ENCODE data around the gene ARID5B.
"Not testable (repeated sequence)": the region's sequence is repeated elsewhere in the genome, so short reads cannot be mapped to it uniquely, and the experiment has no call there.

The ARID5B gene

DNA sequence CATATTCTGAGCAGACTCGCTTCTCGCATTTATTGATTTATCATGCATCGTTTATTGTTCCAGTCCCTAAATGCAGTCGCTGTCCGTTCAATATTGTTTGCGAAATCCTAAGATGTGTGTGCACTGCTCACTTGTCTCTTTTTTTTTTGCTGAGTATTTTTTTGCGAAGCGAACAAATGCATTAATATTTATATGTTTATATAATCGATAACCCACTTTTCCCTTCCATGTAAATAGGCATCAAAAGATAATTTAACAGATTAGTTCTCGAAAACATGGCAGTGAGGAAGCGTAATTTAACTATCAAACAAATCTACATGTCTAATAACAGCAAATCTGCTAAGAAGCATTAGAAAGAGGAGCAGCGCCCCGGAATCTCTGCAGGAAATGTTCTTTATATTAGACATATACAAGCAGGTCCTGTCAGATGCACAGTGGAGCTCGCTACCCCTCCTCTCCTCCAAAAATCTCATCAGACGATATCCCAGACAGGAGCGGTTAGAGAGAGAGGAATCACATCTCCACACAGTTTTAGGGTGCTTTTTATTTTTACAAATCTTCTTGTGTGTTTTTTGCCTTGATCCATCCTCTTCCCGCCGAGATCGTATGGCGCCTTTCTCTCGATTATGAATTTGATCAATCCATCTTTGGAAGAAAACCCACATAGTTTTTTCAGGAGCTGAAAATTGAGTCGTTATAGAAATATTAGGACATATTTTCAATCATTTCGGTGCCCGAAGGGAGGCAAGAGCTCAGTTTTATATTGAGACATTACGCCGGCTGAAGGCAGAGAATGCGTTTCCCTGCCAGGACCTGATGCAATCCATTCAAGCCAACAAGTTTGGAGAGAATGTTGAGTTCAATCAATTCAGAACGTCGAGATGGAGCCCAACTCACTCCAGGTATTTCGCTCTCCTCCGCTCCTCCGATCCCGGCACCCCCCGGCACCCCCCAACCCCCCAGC is at the start of gene ARID5B:
Gene ARID5B (plus strand): TSS at position 871 of the 964 bp plus-strand sequence. CDS start 11 bp downstream, at position 882.
- in situ Hi-C loops (cut with HindIII; ENCODE audit: low pct_unique_long_range_greater_than_20kb, low sequenced_read_pairs): no loop called here
- no peak for TF ChIP-seq JUND (IDR thresholded peaks at IDR 0.05; ENCODE audit: low read depth)
- peak; percentile 73 to 90 for DNase-seq (ENCODE audit: low read depth in 1 of 2, low spot score in 1 of 2)

DNA sequence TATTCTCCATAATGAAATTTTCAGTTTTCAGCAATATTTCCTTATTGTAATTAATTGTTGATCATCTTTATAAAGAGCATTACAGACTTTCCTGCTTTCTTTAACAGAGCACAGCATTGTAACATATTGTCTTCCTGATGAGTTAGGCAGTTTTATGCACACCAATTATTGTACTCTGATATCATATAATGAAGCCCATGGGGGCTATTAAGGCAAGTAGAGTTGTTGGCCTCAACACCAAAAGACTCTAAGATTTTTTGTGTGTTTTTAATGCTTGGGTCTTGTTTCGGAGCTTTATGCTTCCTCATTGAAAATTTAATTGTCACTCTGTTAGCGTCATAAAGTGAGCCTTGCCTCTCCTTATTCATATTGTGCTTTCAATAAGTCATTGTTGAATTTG is 49.2 kb upstream of the ARID5B start:
- no peak for TF ChIP-seq JUND (IDR thresholded peaks at IDR 0.05; ENCODE audit: low read depth)
- no peak for DNase-seq (ENCODE audit: low read depth in 1 of 2, low spot score in 1 of 2)
- in situ Hi-C loops (cut with HindIII; ENCODE audit: low pct_unique_long_range_greater_than_20kb, low sequenced_read_pairs): no loop called here

DNA sequence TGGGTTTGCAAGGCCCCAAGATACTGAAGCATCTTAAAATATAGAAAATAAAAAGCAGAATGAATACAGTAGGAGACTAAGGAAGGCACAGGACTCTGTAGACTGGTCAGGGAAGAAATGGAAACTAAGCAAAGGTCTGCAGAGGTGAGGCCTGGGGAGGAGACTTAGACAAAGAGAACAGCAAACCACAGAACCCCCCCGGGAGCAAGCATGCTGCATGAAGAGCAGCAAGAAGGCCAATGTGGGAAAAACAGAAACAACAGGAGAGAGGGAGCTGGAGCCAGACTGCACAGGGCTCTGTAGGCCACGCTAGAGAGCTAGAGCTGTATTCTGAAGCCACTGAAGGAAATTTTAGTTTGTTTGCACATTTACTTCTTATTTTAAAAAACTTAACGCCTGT is 45.7 kb upstream of the ARID5B start:
- in situ Hi-C loops (cut with HindIII; ENCODE audit: low pct_unique_long_range_greater_than_20kb, low sequenced_read_pairs): no loop called here

GRCh38 chr10:61857746-61858145 is 43.8 kb upstream of the ARID5B start:
- in situ Hi-C loops (cut with HindIII; ENCODE audit: low pct_unique_long_range_greater_than_20kb, low sequenced_read_pairs): no loop called here
- DNase-seq (ENCODE audit: low read depth in 1 of 2, low spot score in 1 of 2): no peak
- TF ChIP-seq JUND (IDR thresholded peaks at IDR 0.05; ENCODE audit: low read depth): no peak

More for the DNA sequence above, 45.7 kb upstream of the ARID5B start:
- DNase-seq (ENCODE audit: low read depth in 1 of 2, low spot score in 1 of 2): no peak
- TF ChIP-seq JUND (IDR thresholded peaks at IDR 0.05; ENCODE audit: low read depth): no peak

DNA sequence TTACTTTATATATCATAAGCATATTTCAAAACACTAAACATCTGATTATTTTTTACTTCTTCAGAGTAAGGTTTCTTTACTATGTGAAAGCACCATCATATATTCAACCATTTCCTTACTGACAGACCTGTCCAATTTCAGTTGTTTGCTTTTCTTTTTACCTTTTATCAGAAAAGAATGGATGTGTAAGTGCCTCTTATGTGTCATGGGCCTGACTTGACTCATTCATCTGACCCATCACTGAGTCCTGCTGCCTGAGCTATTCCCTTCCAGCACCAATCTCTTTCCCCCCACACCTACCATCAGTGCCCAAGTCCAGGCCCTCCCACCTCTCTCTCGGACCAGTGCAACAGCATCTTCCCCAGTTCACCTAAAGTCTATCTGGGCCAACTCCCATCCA is 41.7 kb upstream of the ARID5B start:
- no peak for DNase-seq (ENCODE audit: low read depth in 1 of 2, low spot score in 1 of 2)
- TF ChIP-seq JUND (IDR thresholded peaks at IDR 0.05; ENCODE audit: low read depth): no peak
- in situ Hi-C loops (cut with HindIII; ENCODE audit: low pct_unique_long_range_greater_than_20kb, low sequenced_read_pairs): no loop called here

GRCh38 chr10:61860964-61861758 is 40.3 kb upstream of the ARID5B start:
- in situ Hi-C loops (cut with HindIII; ENCODE audit: low pct_unique_long_range_greater_than_20kb, low sequenced_read_pairs): no loop called here
- no peak for DNase-seq (ENCODE audit: low read depth in 1 of 2, low spot score in 1 of 2)
- no peak for TF ChIP-seq JUND (IDR thresholded peaks at IDR 0.05; ENCODE audit: low read depth)

GRCh38 chr10:61863981-61864380 is 37.5 kb upstream of the ARID5B start:
- in situ Hi-C loops (cut with HindIII; ENCODE audit: low pct_unique_long_range_greater_than_20kb, low sequenced_read_pairs): no loop called here
- TF ChIP-seq JUND (IDR thresholded peaks at IDR 0.05; ENCODE audit: low read depth): no peak
- DNase-seq (ENCODE audit: low read depth in 1 of 2, low spot score in 1 of 2): no peak

GRCh38 chr10:61866700-61867368 is 34.7 kb upstream of the ARID5B start:
- no peak for TF ChIP-seq JUND (IDR thresholded peaks at IDR 0.05; ENCODE audit: low read depth)
- no peak for DNase-seq (ENCODE audit: low read depth in 1 of 2, low spot score in 1 of 2)
- in situ Hi-C loops (cut with HindIII; ENCODE audit: low pct_unique_long_range_greater_than_20kb, low sequenced_read_pairs): no loop called here

- DNase-seq (ENCODE audit: low read depth in 1 of 2, low spot score in 1 of 2); in situ Hi-C loops (cut with HindIII; ENCODE audit: low pct_unique_long_range_greater_than_20kb, low sequenced_read_pairs): not testable (repeated sequence)
These were observed 34.1 kb upstream of the ARID5B start for GRCh38 chr10:61867374-61867773.

DNA sequence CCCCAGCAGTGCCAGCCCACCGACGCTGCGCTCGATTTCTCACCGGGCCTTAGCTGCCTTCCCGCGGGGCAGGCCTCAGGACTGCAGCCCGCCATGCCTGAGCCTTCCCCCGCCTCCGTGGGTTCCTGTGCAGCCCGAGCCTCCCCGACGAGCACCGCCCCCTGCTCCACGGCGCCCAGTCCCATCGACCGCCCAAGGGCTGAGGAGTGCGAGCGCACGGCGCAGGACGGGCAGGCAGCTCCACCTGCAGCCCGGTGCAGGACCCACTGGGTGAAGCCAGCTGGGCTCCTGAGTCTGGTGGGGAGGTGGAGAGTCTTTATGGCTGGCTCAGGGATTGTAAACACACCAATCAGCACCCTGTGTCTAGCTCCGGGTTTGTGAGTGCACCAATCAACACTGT is 33.7 kb upstream of the ARID5B start:
- in situ Hi-C loops (cut with HindIII; ENCODE audit: low pct_unique_long_range_greater_than_20kb, low sequenced_read_pairs); DNase-seq (ENCODE audit: low read depth in 1 of 2, low spot score in 1 of 2): not testable (repeated sequence)

GRCh38 chr10:61869041-61869675 is 32.3 kb upstream of the ARID5B start:
- TF ChIP-seq JUND (IDR thresholded peaks at IDR 0.05; ENCODE audit: low read depth): no peak
- no peak for DNase-seq (ENCODE audit: low read depth in 1 of 2, low spot score in 1 of 2)
- in situ Hi-C loops (cut with HindIII; ENCODE audit: low pct_unique_long_range_greater_than_20kb, low sequenced_read_pairs): no loop called here
